IMR-90 (cell line): Measurements from ENCODE around the gene ST7.

ENCODE experiments used
- CTCF ChIP-seq: conservative IDR thresholded peaks from 2 replicates; pipeline ENCODE4 v1.5.1; 2012; ENCODE audit warnings: mild to moderate bottlenecking, low read depth, low read length, improper control_type of control experiment
- FOS ChIP-seq: fragments of 150-350 bp; IDR thresholded peaks from 2 replicates; pipeline ENCODE4 v1.6.1; 2016; ENCODE audit warnings: low read depth, low read length
- MAFK ChIP-seq: IDR thresholded peaks from 2 replicates; pipeline ENCODE4 v1.6.1; 2012; ENCODE audit warnings: low read depth, low read length, improper control_type of control experiment
- POLR2A ChIP-seq: IDR thresholded peaks from 2 replicates; pipeline ENCODE4 v1.6.1; 2012; ENCODE audit warnings: mild to moderate bottlenecking, low read depth, low read length
- USF2 ChIP-seq: fragments of 150-350 bp; IDR thresholded peaks from 2 replicates; pipeline ENCODE4 v1.6.1; 2017; ENCODE audit warnings: mild to moderate bottlenecking, antibody characterized with exemption, low read length, low read depth

- TF ChIP-seq POLR2A (no peak), USF2 (no peak), CTCF (no peak), MAFK (no peak), FOS (no peak)
Measured at GRCh38 chr7:117036836-117037235, 83.5 kb downstream of the ST7 start.
